ENCODE results near the gene POLR1A.
A peak's percentile ranks its signal among the peaks of the same experiment; 100 is the strongest.

The POLR1A gene

DNA sequence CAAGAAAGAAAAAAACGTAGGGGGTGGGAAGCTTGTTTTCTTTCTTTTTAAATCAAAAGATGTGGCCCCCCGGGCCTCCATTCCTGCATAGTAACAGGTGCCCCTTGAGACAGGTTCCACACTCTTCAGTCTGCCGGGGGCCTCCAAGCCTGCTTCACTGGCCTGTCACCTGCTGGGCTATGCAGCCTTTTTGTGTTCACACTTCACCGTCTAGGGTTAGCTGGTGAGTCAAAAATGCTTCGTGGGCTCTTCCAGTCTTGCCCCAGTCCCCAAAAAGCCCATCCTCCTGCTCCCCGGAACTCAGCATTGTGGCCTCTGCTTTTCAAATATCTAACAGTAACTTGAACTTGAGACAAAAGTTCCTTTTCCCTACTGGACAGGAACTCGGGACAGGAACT is 67.9 kb downstream of the POLR1A start:
- no peak for DNase-seq (ENCODE audit: low read depth)

DNA sequence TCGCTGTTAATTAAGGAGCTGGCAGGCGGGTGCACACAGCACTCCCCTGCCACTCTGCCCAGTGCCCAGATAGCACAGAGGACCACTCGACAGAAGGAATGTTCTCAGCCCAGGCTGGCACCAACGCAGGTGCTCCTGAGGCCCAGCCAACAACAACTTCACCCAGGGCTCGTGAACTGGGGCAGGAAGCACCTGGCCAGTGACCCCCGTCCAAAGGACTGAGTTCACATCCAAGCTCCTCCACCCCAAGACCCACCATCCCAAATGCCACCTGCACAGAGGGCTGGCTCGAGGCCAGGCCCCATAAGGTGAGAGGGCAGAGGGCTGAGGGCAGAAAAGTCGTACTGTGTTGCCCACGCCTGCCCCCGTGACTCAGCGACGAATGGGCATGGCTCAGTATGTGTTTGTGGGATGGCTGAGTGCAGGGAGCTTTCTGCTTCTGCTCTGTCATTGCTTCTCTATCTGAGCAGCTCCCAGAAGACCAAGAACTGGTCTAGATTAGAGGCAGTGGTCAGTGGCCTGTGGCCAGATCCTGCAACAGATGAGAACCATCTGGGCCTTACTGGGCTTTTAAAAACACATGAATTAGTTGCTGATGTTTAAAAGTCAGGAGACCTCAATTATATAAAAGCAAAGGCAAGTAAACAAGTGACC is 68.4 kb downstream of the POLR1A start:
- peak; percentile 87 for DNase-seq (ENCODE audit: low read depth)

DNA sequence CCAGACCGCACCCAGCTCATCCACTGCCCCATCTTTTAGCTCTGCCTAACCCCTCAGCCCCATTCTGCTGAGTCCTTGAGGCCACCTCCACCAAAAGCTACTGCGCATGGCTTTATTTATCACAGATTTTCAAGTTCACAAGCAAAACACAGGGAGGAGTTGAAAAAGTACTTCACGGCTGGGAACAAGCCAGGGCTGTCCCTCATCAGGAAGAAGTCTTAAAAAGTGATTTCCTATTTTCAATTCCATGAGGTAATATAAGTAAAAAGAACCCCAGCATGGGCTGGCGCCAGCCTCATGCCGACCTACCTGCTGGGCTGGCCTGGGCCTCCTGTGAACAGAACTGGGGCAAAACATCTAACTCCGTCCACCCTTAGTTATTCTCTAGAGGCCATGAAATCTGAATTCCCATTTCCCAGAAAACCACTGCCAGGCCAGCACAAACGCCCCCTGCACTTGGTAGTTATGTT is 69.0 kb downstream of the POLR1A start:
- no peak for DNase-seq (ENCODE audit: low read depth)

DNA sequence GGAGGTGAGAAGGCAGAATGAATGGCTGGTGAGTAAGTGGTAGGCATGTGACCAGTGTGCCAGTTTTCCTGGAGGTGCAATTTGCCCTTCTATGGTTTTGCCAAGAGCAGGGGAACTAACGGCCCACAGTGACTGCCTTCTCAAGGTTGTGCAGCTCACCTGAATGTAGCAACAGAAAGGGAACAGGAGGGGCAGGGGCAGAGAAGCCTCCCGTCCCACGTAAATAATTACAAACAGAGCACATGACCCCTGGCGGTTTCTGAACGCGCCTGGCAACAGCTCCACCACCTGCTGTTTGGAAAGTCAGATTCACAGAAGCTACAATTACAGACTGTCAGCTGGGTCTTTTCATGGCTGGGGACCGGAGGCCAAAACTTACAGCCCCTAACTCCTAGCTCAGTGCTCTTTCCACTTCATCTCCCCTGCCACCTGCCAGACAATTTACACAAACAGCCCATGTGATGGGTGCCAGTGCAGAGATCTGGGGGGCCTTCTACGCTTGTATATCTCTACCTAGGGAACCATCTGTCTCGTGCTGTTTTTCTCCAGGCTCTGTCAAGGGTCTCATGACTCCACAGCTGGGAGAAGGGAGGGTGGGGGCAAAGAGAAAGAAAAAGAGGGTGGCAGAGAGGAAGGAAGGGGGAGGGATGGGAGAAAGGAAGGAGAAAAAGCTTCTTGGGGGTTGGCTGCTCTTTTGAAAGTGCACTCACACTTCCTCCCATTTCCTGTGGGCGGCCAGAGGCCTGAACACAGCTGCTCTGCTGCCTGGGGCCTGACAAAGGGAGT is 69.6 kb downstream of the POLR1A start:
- DNase-seq (ENCODE audit: low read depth), result peak; percentile 38

DNA sequence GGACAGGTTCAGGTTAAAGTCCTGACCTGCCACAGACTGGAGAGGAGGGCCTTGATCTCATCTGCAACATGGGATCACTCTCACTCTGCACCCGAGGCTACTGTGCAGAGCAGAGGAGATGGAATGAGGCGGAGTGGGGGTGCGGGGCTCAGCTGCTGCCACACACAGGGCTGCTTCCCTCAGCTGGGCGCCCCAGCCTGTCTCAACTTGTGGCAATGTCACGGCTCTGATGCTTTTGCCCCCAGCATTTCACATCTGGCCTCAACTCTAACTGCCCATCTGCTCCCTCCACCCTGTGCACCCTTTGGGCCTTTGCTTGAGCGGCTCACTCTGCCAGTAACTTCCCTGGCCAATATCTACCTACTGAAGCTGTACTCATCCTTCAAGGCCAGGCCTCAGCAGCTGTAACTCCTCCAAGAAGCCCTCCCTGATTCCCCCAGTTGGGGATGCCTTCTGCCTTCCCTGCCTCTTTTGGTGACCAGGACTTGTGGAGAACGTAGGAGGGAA is 70.3 kb downstream of the POLR1A start:
- no peak for DNase-seq (ENCODE audit: low read depth)

DNA sequence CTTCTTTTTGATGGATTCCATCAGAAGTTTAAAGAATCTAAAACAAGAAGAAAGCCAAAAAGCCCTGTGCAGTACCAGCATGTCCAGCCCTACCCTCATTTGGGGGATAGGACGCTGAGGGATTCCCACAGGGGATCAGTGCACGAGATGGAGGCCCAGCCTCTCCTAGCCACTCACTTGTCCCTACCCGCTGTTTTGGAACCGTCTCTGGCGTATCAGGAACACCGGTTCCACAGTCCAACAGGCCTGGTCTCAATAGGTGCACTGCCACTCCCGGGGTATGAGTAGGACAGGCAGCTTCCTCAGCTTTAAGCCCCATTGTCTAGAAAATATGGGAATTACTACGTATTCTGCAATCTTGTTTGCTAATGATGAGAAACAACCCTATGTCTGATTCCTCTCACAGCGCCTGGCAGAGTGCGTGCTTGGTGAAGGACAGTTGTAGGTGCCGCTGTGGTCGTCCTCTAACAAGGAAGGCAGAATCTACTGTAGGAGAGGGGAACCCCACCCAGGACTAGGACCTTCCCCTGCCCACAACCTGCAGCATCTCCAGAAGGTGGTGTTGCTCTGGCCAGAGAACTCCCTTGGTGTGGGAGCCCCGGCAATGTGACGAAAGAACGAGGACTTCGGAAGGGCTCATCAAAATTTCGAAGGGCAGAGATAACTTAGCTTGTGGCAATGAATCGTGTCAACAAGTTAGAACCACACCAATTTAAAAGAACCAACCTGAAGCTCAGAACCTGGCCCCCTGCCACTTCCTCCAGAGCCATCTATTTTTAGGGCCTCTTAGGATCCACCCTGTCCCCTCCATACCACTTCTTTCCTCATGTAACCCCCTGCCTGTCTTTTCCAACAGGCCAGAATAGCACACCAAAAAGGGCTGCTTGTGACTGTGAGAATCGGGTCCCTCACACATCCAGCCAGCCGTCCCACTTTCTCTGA is 71.7 kb downstream of the POLR1A start:
- DNase-seq (ENCODE audit: low read depth), result no peak

DNA sequence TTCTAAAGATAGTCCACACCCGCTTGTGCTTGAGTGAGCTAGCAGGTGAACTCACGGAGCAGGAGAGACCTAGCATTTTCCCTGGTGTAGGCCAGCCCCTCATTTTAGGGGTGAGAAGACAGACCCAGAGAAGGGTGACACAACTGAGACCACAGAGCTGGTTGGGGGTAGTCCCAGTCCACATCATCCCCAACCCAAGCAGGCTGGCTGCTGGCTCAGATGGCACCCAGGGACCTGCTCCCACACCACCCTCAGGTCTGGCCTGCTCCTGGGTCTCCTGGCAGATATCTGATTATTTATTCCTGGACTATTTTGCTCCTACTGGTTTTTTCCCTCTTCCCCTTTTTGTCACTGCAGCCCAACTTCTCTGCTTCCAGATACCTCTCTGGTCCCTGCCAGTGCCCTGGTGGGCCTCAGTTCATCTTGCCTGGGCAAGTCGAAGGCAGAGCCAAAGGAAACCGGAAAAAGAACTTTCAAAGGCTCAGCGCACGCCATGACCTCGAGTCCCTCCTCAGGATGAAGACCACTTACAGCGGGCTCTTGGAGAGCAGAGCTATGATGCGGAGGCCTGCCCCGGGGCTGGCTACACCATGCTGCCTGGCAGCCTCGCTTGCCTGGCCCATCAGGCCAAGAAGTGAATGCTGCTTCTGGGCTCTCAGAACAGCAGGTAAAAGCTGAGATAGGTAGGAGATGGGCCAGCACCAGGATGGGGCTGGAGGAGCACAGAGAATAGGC is 72.7 kb downstream of the POLR1A start:
- DNase-seq (ENCODE audit: low read depth), result no peak

DNA sequence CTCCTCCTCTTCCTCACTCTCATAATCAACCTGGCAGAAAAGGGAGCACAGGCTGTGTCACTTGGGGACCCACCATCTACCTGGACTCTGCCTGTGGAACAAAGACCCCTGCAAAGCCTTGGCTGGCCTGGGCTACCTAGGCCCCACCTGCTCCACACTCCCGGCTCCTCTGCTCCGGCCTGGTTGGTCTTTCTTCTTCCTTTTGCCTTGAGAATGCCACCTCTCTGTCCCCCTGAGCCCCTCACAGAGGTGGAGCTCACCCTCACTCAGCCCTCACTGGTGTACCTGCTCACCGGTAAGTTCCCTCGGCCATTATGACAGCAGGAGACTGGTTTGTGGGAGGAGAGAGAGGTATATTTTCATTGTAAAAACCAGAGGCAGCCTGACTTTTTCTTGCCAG is 74.1 kb downstream of the POLR1A start:
- DNase-seq (ENCODE audit: low read depth), result no peak

DNA sequence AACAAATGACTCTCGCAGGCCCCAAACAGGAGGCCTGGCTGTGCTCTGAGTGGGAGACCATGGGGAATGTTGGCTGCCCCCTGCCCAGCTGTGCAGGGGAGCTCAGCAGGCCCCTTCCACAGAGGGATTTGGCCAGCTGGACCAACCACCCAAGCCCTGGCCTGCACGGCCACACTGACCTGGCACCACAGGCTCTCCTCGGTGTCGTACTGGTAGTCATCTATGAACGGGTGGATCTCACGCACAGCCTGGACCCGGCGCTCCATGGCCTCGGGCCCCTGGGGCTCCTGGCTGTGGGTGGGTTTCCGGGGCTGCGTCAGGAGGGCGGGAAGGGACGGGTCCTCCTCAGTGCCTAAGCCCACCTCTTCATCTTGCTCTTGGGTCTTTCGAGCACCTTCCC is 74.5 kb downstream of the POLR1A start:
- no peak for DNase-seq (ENCODE audit: low read depth)

DNA sequence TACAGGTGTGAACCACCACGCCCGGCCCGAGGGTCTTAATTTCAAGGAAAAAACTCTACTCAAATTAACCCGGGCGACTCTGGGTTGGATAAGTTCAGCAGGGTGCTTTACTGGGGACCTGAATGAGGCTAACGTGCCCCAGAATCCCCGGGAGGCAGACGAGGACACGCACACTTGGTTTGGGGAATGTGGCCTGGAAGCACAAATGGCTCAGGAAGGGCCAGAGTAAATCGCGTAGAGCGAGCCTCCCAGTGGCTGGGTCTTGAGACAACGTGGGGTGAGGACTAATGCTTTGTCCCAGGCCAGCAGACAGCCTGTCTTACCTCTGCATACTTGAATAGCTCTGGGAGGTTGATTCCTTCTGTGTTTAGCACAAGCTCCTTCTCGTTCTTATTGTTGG is 75.8 kb downstream of the POLR1A start:
- DNase-seq (ENCODE audit: low read depth), result no peak

DNA sequence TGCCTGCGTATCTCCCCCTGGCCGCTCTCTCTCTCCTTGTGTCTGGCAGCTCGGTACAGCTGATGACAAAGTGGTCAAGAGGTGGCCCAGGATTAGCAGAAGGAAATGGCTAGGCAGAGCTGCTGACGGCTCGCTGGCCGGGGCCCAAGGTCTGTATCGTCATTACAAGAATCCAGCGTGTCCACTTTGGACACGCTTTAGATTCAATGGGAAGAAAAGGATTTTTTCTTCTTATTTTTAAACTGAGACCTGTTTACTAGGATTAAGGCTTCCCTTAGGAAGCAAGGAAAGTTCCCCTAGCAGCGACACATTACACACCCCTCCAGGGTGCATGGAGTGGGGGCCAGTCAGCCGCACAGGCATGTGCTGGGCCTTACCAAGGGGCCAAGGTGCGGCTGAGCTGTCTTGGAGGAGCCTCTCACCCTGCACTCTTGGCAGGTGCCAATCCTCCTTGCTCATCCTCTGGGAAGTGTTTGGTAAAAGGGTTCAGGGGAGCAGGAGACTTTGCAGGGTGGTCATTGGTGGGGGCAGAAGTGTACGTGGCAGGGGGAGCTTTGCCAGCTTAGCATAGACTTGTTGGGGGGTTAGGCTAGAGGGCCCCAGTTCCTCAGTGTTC is 76.8 kb downstream of the POLR1A start:
- DNase-seq (ENCODE audit: low read depth), result no peak

DNA sequence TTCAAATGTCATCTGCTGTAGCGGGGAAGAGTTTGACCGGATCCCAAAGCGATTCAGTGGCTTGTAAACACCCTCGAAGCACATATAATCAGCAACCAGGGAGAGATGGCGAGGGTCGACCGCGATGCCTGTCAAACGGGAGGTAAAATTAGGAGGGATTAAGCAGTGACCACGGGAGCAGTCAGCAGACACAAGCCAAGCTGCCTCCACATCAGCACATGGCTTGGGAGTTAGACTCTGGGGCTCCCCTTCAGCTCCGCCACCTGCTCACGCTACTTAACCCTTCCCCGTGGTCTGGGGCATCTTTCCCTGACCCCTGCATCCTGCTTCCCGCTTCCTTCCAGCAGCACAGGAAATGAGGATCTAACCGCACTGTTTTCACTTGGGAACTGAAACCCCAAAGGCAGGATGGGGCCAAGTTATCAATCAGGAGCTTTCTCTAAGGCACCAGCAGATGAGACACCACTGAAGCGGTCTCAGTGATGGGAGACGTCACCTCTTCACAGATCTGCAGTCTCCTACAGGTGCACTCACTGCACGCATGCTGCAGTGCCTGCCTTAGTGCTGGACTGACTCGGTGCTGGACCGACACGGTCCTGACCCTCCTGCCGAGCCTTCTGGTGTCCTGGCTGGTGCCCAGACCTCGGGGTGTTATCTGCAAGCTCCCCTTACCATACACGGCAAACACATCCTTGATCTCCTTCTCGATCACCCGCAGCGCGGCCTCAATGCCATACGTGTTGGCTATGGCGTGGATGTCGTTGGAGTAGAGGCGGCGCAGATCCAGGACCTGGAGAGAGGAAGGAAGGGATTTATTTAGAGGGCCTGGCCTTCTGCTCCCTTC is 77.5 kb downstream of the POLR1A start:
- DNase-seq (ENCODE audit: low read depth), result no peak

DNA sequence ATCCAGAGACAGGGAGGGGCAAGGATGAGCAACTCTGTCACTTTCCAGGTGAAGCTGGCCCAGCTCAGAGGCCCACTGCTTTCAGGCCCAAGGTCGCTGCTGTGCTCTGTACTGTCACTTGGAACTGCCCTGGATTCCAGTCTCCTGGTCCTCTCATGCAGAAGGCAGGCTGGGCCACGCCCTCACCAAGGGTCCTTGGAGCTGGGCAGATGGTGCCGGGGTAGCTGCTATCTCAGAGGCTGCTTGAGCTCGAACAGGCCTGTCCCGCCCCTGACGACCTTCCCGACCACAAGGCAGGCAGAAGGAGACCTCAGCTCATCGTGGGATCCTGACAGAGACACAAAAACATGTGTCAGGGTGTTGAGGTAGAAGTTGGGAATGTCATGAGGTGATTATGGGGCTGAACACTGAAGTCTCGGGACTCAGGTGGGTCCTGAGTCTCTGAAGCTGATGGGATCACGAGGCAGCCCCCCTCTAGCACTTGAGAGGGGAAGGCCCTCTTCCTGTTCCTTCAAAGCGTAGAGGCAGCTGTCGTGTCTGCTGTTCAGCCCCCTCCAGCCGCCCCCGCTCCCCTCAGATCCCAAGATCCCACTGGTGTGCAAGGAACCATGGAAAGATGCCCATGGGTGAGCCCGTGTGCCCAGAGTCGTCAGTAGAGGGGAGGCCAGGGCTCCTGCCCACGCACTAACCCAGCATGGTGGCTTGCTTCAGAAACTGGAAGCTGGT is 78.3 kb downstream of the POLR1A start:
- DNase-seq (ENCODE audit: low read depth), result no peak

DNA sequence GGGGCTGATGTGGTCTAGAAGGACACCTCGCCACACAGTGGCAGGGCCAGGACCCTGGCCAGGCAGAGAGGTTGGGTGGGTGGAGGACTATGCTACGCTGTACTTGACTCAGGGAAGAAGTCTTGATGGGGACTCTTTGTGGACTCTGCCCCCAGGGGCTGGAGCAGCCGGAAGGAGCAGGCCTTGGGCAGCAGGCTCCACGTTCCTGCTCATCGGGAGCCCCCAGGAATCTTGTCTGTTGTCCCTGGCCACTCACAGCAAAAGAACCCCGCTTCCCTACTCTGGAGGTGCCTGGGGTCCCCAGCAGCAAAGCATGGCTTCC is 79.0 kb downstream of the POLR1A start:
- no peak for DNase-seq (ENCODE audit: low read depth)

DNA sequence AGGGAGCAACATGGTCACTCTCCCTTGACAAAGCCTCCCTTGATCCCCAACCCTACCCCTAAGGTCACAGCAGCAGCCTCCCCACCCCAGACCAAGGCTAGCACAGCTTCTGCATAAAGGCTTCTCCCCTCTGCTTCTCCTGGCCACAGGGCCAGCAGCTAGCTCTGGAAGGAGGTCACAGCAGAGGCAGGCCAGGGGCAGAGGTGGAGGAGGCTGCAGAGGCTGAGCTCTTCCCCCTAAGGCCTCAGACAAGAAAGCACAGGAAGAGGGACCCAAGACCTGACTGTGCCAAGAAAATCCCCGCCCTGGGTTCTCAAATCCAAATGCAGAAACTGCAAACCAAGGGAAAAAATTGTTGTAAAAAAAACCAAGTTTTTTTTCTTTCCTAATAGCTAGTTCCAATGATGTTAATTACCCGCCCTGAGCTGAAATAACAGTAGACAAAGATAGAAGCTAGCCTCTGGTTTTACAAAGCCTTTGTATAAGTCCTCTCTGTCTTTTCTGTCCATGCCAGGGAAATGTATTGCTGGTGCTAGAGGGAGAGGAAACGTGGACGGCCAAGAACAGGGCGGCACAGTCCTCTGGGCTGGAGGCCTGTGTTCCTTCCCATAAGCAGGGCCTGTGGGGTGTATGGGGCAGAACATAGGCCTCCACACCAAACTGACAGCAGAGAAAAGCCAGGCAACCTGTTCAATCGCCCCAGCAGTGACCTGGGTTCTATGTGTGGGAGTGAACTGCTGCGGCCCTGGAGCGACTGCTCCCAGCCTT is 79.5 kb downstream of the POLR1A start:
- no peak for DNase-seq (ENCODE audit: low read depth)

DNA sequence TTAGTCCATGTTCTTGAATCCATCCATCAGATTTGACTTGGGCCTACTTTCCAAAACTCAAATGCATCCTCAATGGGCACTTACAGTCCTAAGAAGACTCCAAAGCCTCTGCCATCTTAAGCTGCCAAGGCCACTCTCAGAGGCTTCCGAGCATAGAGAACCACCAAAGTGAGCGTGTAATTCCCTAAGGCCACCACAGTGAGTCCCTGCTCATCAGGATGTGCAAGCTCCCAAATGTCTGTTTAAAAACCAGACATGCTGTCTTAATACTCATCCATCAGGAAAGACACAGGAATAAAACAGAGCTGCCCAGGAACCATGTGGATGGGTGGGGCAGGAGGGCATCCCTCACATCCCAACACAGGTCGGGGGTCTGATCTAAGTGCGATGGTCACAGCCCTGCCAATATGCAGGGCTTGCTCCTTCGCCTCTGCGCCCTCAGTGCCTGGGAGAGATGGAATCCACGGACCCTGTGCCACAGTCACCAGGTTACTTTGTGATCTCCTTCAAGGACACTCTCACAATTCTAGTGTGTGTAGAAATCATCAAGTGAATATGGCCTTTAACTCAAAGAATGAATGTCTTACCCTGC is 80.4 kb downstream of the POLR1A start:
- DNase-seq (ENCODE audit: low read depth), result no peak

DNA sequence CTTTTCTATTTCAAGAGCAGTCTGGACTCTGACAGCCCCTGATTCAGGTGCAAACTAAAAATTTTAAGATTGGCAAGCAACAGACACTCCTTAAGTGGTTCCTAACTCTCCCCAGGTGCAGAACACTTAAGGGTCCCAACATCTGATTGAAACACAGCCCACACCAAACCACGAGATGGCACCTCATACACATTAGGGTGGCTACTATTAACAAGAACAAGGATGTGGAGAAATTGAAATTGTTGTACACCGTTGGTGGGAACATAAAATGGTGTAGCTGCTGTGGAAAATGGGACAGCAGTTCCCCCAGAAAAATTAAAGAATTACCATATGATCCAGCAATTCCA is 82.3 kb downstream of the POLR1A start:
- no peak for DNase-seq (ENCODE audit: low read depth)

DNA sequence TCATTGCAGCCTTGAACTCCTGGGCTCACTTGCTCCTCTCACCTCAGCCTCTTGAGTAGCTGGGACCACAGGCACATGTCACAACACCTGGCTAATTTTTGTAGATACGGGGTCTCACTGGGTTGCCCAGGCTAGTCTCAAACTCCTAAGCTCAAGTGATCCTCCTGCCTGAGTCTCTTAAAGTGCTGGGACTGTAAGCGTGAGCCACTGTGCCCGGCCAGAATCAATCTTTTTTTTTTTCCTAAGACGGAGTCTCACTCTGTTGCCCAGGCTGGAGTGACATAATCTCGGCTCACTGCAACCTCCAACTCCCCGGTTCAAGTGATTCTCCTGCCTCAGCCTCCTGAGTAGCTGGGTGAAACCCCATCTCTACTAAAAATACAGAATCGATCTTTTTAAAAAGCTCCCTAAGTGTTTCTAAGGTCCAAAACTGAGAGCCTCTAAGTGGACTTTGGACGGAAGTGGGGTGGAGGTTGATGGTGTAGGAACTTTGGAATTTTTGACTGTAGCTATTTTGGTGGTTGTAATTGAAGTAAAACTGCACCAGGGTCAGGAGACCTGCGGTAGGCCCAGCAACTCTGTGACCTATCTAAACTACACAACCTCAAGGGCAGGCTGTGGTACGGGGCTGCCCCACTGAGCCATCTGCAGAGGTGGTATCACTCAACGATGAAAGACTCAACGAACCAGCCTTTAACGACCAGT is 82.9 kb downstream of the POLR1A start:
- DNase-seq (ENCODE audit: low read depth), result no peak

All from GM04503 (cell line).